Measurements from ENCODE around the gene BICDL2. TPM values are rescaled to one million over a fixed set of nuclear protein-coding genes. Genes with fewer than 3 reads are reported as not detected.
"Not testable (repeated sequence)": the region's sequence is repeated elsewhere in the genome, so short reads cannot be mapped to it uniquely, and the experiment has no call there.

Gene BICDL2
- total and polyA plus RNA-seq, 9 of the 15 experiments (the other 6 are each of a cell fraction or from before 2014, with no cell fraction given): 0.09 to 0.28 (median 0.09) TPM; not detected in 6

DNA sequence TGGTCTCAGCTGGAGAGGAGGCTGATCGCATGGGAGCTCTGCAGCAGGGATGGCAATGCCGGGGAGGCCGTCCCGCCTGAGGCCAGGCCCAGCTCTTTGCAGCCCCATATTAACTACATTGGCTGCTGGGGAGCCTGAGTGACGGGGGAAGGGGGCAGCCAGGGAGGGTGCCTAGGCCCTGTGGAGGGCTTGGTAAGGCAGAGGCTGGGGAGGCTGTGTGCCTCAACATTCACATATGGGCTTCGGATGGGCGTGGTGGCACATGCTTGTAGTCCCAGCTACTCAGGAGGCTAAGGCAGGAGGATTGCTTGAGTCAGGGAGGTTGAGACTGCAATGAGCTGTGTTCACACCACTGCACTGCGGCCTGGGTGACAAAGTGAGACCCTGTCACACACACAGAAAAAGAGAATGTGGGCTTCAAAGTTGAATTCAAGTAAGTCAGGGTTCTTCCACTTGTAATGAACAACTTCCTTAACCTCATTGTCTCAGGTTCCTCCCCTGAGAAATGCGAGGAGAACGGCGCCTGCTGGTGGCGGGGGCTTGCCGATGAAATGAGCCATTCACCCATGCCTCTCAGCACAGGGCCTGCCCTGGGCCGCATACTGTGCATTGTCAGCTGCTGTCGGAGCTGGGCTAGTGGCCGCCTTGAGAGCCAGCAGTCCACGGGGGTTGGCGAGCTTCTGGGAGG is 36.0 kb upstream of the BICDL2 start:
- H4K20me1 ChIP-seq (replicated peaks; ENCODE audit: control insufficient read depth, insufficient read depth, low read length); H3K9me1 ChIP-seq (ENCODE audit: control insufficient read depth, insufficient read depth, low read length); H3K9me3 ChIP-seq (replicated peaks; ENCODE audit: control insufficient read depth, insufficient read depth, low read depth, low read length); H2AFZ ChIP-seq (ENCODE audit: low read depth, low read length); in situ Hi-C loops (cut with MboI); H3K27ac ChIP-seq (ENCODE audit: extremely low read depth, low read depth, low read length); H3K4me3 ChIP-seq; CTCF ChIA-PET (ENCODE audit: low intra/inter-chr PET ratio); H3K36me3 ChIP-seq (ENCODE audit: control insufficient read depth, insufficient read depth, low read length); POLR2A ChIA-PET; BruUV-seq (replicated peaks); H3K4me2 ChIP-seq (ENCODE audit: insufficient read depth, low read length); H3K79me2 ChIP-seq (ENCODE audit: control insufficient read depth, insufficient read depth, low read length); DNase-seq (ENCODE audit: extremely low read depth in 1 of 4, low spot score in 3 of 4); intact Hi-C loops (cut with micrococcal nuclease); H3K9ac ChIP-seq (ENCODE audit: insufficient read depth in 1 of 2, low read depth in 2 of 2, low read length in 2 of 2): not testable (repeated sequence)
- FAIRE-seq (peak; percentile 15), ATAC-seq (peak; percentile 74)
- Histone ChIP-seq H3K4me1 (replicated peaks in 1 of 2; ENCODE audit: control insufficient read depth in 2 of 2, insufficient read depth in 2 of 2, low read length in 2 of 2) (peaks cover 14 to 28% of the 10 kb centered on the region in 2 experiments), H3K27me3 (ENCODE audit: control insufficient read depth in 2 of 2, insufficient read depth in 2 of 2, low read length in 2 of 2) (peaks cover 3 to 12% of the 10 kb centered on the region in 2 experiments; a peak in 4 of 5 replicates)
- WGBS (ENCODE audit: insufficient coverage, low coverage, missing lambda C conversion rate): 31% methylated on average over 13 of the region's 18 CpGs
- TF ChIP-seq, protein P1, sequence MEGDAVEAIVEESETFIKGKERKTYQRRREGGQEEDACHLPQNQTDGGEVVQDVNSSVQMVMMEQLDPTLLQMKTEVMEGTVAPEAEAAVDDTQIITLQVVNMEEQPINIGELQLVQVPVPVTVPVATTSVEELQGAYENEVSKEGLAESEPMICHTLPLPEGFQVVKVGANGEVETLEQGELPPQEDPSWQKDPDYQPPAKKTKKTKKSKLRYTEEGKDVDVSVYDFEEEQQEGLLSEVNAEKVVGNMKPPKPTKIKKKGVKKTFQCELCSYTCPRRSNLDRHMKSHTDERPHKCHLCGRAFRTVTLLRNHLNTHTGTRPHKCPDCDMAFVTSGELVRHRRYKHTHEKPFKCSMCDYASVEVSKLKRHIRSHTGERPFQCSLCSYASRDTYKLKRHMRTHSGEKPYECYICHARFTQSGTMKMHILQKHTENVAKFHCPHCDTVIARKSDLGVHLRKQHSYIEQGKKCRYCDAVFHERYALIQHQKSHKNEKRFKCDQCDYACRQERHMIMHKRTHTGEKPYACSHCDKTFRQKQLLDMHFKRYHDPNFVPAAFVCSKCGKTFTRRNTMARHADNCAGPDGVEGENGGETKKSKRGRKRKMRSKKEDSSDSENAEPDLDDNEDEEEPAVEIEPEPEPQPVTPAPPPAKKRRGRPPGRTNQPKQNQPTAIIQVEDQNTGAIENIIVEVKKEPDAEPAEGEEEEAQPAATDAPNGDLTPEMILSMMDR (IDR thresholded peaks at IDR 0.05 in 2 of 3, conservative IDR thresholded peaks at IDR 0.05 in 1 of 3; ENCODE audit: insufficient read depth in 2 of 3, low read depth in 1 of 3, low read length in 3 of 3): peak in 2 of 3 experiments; percentile 20 to 37; a peak in 3 of 6 replicates
- TF ChIP-seq RAD21 (CRISPR knock-in tag; conservative IDR thresholded peaks at IDR 0.05 in 1 of 2, IDR thresholded peaks at IDR 0.05 in 1 of 2): peak in 1 of 2 experiments; percentile 39; a peak in 2 of 4 replicates
- TF ChIP-seq, protein P2, sequence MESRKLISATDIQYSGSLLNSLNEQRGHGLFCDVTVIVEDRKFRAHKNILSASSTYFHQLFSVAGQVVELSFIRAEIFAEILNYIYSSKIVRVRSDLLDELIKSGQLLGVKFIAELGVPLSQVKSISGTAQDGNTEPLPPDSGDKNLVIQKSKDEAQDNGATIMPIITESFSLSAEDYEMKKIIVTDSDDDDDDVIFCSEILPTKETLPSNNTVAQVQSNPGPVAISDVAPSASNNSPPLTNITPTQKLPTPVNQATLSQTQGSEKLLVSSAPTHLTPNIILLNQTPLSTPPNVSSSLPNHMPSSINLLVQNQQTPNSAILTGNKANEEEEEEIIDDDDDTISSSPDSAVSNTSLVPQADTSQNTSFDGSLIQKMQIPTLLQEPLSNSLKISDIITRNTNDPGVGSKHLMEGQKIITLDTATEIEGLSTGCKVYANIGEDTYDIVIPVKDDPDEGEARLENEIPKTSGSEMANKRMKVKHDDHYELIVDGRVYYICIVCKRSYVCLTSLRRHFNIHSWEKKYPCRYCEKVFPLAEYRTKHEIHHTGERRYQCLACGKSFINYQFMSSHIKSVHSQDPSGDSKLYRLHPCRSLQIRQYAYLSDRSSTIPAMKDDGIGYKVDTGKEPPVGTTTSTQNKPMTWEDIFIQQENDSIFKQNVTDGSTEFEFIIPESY (CRISPR knock-in tag; IDR thresholded peaks at IDR 0.05): peak; percentile 84

DNA sequence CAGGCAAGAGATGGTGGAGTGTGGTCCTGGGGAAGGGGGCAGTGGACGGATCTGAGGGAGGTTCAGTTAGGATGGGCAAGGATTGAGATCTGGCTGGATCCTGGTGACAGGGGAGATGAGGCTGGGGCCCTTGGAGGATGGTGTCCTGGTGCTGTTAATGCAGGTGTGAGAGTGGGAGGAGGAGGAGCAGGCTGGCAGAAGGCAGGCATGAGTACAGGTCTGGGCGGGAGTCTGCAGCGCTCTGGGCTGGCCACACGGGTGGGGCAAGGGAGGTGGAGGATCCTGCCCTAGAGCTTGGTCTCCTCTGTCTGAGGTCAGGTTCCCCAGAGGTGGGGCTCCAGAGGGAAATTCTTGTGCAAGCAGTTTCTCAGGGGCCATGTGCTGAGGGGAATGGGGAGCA is 35.4 kb upstream of the BICDL2 start:
- H3K27ac ChIP-seq (ENCODE audit: extremely low read depth, low read depth, low read length); H3K36me3 ChIP-seq (ENCODE audit: control insufficient read depth, insufficient read depth, low read length); CTCF ChIA-PET (ENCODE audit: low intra/inter-chr PET ratio); BruUV-seq (replicated peaks); H3K79me2 ChIP-seq (ENCODE audit: control insufficient read depth, insufficient read depth, low read length); ATAC-seq; DNase-seq (ENCODE audit: extremely low read depth in 1 of 4, low spot score in 3 of 4); H3K9me1 ChIP-seq (ENCODE audit: control insufficient read depth, insufficient read depth, low read length); FAIRE-seq; H3K4me2 ChIP-seq (ENCODE audit: insufficient read depth, low read length); H3K9ac ChIP-seq (ENCODE audit: insufficient read depth in 1 of 2, low read depth in 2 of 2, low read length in 2 of 2); H3K9me3 ChIP-seq (replicated peaks; ENCODE audit: control insufficient read depth, insufficient read depth, low read depth, low read length); POLR2A ChIA-PET; H3K4me3 ChIP-seq; H4K20me1 ChIP-seq (replicated peaks; ENCODE audit: control insufficient read depth, insufficient read depth, low read length); H2AFZ ChIP-seq (ENCODE audit: low read depth, low read length); intact Hi-C loops (cut with micrococcal nuclease); in situ Hi-C loops (cut with MboI): not testable (repeated sequence)
- Histone ChIP-seq H3K4me1 (replicated peaks in 1 of 2; ENCODE audit: control insufficient read depth in 2 of 2, insufficient read depth in 2 of 2, low read length in 2 of 2) (peaks cover 14 to 33% of the 10 kb centered on the region in 2 experiments), H3K27me3 (ENCODE audit: control insufficient read depth in 2 of 2, insufficient read depth in 2 of 2, low read length in 2 of 2) (peaks cover 0 to 12% of the 10 kb centered on the region in 2 experiments; a peak in 3 of 5 replicates)
- 50% methylated on average over 3 of the region's 4 CpGs for WGBS (ENCODE audit: insufficient coverage, low coverage, missing lambda C conversion rate)

Measured in K562 (cell line).